Uterus (tissue), 4 donors: ENCODE data around the gene PDE6B. TPM values are rescaled to one million over a fixed set of nuclear protein-coding genes. Genes with fewer than 3 reads are reported as not detected.

ENCODE experiments used
- DNase-seq, 2 donors: peaks; one replicate each; pipeline ENCODE4 v3.0.0-alpha.2; 2019 to 2020
- H3K27ac ChIP-seq, 2 donors: fragments of 200-600 bp; sonication (generic); 1 replicate in 1 of 2; 2 replicates in 1 of 2; pipeline ENCODE4 v1.5.1; 2016 to 2018
- H3K27me3 ChIP-seq, 2 donors: fragments of 200-600 bp; sonication (generic); one replicate each; pipeline ENCODE4 v1.5.1; 2018 to 2019; ENCODE audit warnings: control low read depth in 1 of 2
- H3K36me3 ChIP-seq, 2 donors: fragments of 200-600 bp; sonication (generic); one replicate each; pipeline ENCODE4 v1.5.1; 2019; ENCODE audit warnings: control low read depth in 1 of 2
- H3K4me1 ChIP-seq, 2 donors: fragments of 200-600 bp; sonication (generic); one replicate each; pipeline ENCODE4 v1.5.1; 2018 to 2019; ENCODE audit warnings: control low read depth in 1 of 2
- H3K4me3 ChIP-seq, 2 donors: fragments of 200-600 bp; sonication (generic); 1 replicate in 1 of 2; 2 replicates in 1 of 2; pipeline ENCODE4 v1.5.1; 2018 to 2019; ENCODE audit warnings: mild to moderate bottlenecking in 1 of 2
- H3K9me3 ChIP-seq, 2 donors: fragments of 200-600 bp; sonication (generic); one replicate each; pipeline ENCODE4 v1.5.1; 2019; ENCODE audit warnings: control low read depth in 1 of 2
- CTCF ChIP-seq, 4 experiments: fragments of 200-600 bp in 2 of 4; fragments of 450-650 bp in 2 of 4; sonication (generic) in 2 of 4; IDR thresholded peaks; one replicate each; pipeline ENCODE4 v1.5.1; 2016 to 2019; ENCODE audit warnings: antibody characterized with exemption in 4 of 4, mild to moderate bottlenecking in 2 of 4, moderate library complexity in 1 of 4
- POLR2A ChIP-seq, 2 donors: fragments of 450-650 bp; IDR thresholded peaks; one replicate each; pipeline ENCODE4 v1.6.1; 2016; ENCODE audit warnings: antibody characterized with exemption in 2 of 2, mild to moderate bottlenecking in 1 of 2, moderate library complexity in 1 of 2
- intact Hi-C: fragments of 100-400 bp; cut with DNase I; formaldehyde crosslinking; loops from one replicate; pipeline ENCODE4 v1.15.1; 2023; ENCODE audit warnings: low total_unique reads
- total RNA-seq, 4 donors: library from RNA; depleted of rRNA in 3 of 4; stranded (reverse); fragments of >200 nt in 3 of 4; gene quantifications; one replicate each; pipeline versions ENCODE4 v1.1.0 to v1.2.4, GENCODE V29; 2014 to 2023
- donor health status: DM: yes; HTN: yes; CAD: no.

Gene PDE6B
- total RNA-seq, 4 donors from 2014 or later = 0.26 to 16.2 (median 1.2) TPM; not detected in 1

DNA sequence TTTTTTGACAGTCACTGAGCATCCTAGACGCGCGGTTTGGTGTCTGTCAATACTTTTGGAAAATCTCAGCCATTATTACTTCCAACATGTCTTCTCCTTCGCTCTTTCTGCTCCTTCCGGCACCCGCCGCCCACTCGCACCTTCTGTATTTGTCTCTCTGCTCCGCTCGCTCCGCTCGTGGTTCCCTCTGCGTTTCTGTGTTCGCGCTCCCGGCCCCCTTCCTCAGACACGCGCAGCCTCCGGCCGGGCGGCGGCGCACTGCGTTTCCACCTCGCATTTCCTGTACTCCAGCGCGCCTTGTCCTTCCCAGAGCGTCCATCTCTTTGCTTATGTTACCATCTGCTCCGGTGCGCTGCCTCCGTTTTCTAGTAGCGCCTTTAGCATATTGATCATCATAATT, 21.1 kb downstream of the PDE6B start:
- H3K4me3 ChIP-seq = no peak overlapping the region
- no peaks in the 10 kb centered on the region for H3K4me1 ChIP-seq
- TF ChIP-seq CTCF (IDR thresholded peaks at IDR 0.05) = no peak
- no peak for TF ChIP-seq POLR2A (IDR thresholded peaks at IDR 0.05)
- DNase-seq = no peak
- no peaks in the 10 kb centered on the region for H3K9me3 ChIP-seq
- no peaks in the 10 kb centered on the region for H3K36me3 ChIP-seq
- H3K27ac ChIP-seq = no peak overlapping the region
- no peaks in the 10 kb centered on the region for H3K27me3 ChIP-seq
- intact Hi-C loops = no loop called here

GRCh38 chr4:647481-647880, 22.1 kb downstream of the PDE6B start:
- Histone ChIP-seq H3K36me3 (no peaks in the 10 kb centered on the region), H3K9me3 (no peaks in the 10 kb centered on the region), H3K27me3 (no peaks in the 10 kb centered on the region), H3K4me1 (no peaks in the 10 kb centered on the region), H3K4me3 (no peak overlapping the region), H3K27ac (no peak overlapping the region)
- no peak for TF ChIP-seq CTCF (IDR thresholded peaks at IDR 0.05)
- TF ChIP-seq POLR2A (IDR thresholded peaks at IDR 0.05) = no peak
- no peak for DNase-seq
- intact Hi-C loops = no loop called here

GRCh38 chr4:648579-649292, 23.4 kb downstream of the PDE6B start:
- no peaks in the 10 kb centered on the region for H3K4me1 ChIP-seq
- H3K36me3 ChIP-seq = no peaks in the 10 kb centered on the region
- TF ChIP-seq POLR2A (IDR thresholded peaks at IDR 0.05) = no peak
- TF ChIP-seq CTCF (IDR thresholded peaks at IDR 0.05) = no peak
- intact Hi-C loops = no loop called here
- H3K27ac ChIP-seq = no peak overlapping the region
- DNase-seq = no peak
- no peak overlapping the region for H3K4me3 ChIP-seq
- H3K27me3 ChIP-seq = no peaks in the 10 kb centered on the region
- H3K9me3 ChIP-seq = no peaks in the 10 kb centered on the region

DNA sequence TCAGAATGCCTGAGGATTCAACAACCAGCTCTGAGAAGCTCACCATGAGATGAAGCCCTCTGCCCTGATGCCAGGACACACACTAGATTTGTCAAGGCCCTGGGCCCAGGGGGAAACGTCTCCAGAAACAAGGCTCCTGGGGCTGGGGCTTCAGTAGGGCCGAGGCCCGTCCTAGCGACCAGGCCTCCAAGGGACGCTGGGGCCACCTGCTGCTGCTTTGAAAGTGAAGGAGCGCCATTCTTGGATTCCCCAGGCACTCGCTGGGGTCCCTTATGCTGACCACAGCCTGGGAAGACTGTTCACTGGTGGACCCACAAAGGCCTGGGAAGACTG, 23.9 kb downstream of the PDE6B start:
- no peak for DNase-seq
- no peaks in the 10 kb centered on the region for H3K9me3 ChIP-seq
- no peaks in the 10 kb centered on the region for H3K4me1 ChIP-seq
- H3K27ac ChIP-seq = no peak overlapping the region
- H3K36me3 ChIP-seq = no peaks in the 10 kb centered on the region
- H3K4me3 ChIP-seq = no peak overlapping the region
- H3K27me3 ChIP-seq = no peaks in the 10 kb centered on the region
- intact Hi-C loops = no loop called here
- no peak for TF ChIP-seq POLR2A (IDR thresholded peaks at IDR 0.05)
- no peak for TF ChIP-seq CTCF (IDR thresholded peaks at IDR 0.05)

DNA sequence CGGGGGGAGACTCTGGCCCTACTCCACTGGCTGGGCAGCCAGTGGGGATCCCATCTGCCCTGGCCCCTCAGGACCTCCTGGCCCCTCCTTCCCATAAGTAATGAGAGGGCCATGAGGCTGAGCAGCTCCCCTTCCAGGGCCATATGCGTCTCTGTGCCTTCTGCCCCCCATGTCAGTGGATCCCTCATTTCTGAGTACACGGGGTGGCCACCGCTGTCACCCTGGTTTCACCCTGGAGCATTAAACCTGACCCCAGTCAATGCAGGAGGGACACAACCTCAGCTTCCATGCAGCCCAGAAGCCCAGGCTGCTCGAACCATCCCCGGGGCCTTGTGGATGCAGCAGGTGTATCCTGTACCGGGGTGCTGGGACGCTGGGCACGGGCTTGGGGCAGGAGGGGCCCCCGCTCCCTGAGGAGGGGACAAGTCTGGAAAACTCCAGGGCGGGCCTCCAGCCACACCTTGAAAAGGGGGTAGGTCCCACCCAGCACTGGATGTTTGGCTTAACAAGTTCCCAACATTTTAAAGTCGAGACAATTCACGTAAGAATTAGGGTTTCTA, 24.5 kb downstream of the PDE6B start:
- intact Hi-C loops = no loop called here
- DNase-seq = no peak

More for the DNA sequence above, 24.5 kb downstream of the PDE6B start:
- Histone ChIP-seq H3K27ac (no peak overlapping the region), H3K4me1 (no peaks in the 10 kb centered on the region), H3K36me3 (no peaks in the 10 kb centered on the region), H3K9me3 (no peaks in the 10 kb centered on the region), H3K4me3 (no peak overlapping the region), H3K27me3 (no peaks in the 10 kb centered on the region)
- no peak for TF ChIP-seq CTCF (IDR thresholded peaks at IDR 0.05)
- no peak for TF ChIP-seq POLR2A (IDR thresholded peaks at IDR 0.05)
